Activated T-helper 2 cell treated with anti-CD3 and anti-CD28 coated beads, Interferon-gamma antibody, Interleukin-2, Interleukin-4, amounts not matched to agents 10 μg/mL and 5 μg/mL and 100 μg/mL, durations not matched to agents 14 hours and 24 hours and 36 hours (primary cell): Measurements from ENCODE around the gene KCNAB1. TPM values are rescaled to one million over a fixed set of nuclear protein-coding genes. Genes with fewer than 3 reads are reported as not detected.
"Not testable (repeated sequence)": the region's sequence is repeated elsewhere in the genome, so short reads cannot be mapped to it uniquely, and the experiment has no call there.

Experiments used
- DNase-seq: peaks from one replicate; pipeline ENCODE4 v3.0.0; 2021; ENCODE audit warnings: low spot score
- H3K27ac Mint-ChIP-seq: one replicate; pipeline ENCODE4 v1.8.0; 2021; ENCODE audit warnings: mixed read lengths
- H3K27me3 Mint-ChIP-seq: one replicate; pipeline ENCODE4 v1.8.0; 2021; ENCODE audit warnings: low read depth, mixed read lengths
- H3K36me3 Mint-ChIP-seq: one replicate; pipeline ENCODE4 v1.8.0; 2021; ENCODE audit warnings: low read depth, mixed read lengths
- H3K4me1 Mint-ChIP-seq: one replicate; pipeline ENCODE4 v1.8.0; 2021; ENCODE audit warnings: low read depth, mixed read lengths
- H3K4me3 Mint-ChIP-seq: one replicate; pipeline ENCODE4 v1.8.0; 2021; ENCODE audit warnings: low read depth, mild to moderate bottlenecking, moderate library complexity, mixed read lengths
- H3K9me3 Mint-ChIP-seq: one replicate; pipeline ENCODE4 v1.8.0; 2021; ENCODE audit warnings: mixed read lengths
- intact Hi-C: fragments of 100-400 bp; cut with micrococcal nuclease; formaldehyde crosslinking; loops from one replicate; pipeline ENCODE4 v1.15.1; 2023
- total RNA-seq: library from RNA; stranded (reverse); gene quantifications from 2 replicates; pipeline ENCODE4 v1.2.3, GENCODE V29; 2022

Gene KCNAB1
- total RNA-seq, 1 donor from 2014 or later = not detected

DNA sequence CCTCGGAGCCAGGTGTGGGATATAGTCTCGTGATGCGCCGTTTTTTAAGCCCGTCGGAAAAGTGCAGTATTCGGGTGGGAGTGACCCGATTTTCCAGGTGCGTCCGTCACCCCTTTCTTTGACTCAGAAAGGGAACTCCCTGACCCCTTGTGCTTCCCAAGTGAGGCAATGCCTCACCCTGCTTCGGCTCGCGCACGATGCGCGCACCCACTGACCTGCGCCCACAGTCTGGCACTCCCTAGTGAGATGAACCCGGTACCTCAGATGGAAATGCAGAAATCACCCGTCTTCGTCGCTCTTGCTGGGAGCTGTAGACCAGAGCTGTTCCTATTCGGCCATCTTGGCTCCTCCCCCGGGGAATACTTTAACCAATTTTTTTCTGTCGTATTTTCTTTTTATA, 164.3 kb downstream of the KCNAB1 start:
- not testable (repeated sequence) for H3K9me3 Mint-ChIP-seq

DNA sequence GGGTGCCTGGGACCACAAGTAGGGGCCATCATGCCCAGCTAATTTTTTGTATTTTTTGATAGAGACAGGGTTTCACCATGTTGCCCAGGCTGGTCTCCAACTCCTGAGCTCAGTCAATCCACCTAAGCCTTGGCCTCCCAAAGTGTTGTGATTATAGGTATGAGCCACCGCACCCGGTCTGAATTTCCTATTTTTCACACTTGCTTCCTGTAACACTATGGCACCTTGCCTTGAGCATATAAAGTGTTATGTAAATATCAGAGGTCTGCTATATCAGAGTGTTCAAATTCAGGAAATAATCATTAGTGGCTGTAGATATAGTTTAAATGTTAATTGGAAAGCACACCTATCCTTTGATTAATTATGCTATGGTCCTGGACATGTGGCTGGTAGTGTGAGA, 165.2 kb downstream of the KCNAB1 start:
- Mint-ChIP-seq H3K9me3 (no peaks in the 10 kb centered on the region), H3K4me3 (no peak overlapping the region), H3K27me3 (peaks cover 22% of the 10 kb centered on the region), H3K36me3 (no peaks in the 10 kb centered on the region), H3K4me1 (no peaks in the 10 kb centered on the region), H3K27ac (no peak overlapping the region)
- DNase-seq = no peak
- intact Hi-C loops = no loop called here

More for the DNA sequence above, 164.3 kb downstream of the KCNAB1 start:
- H3K36me3 Mint-ChIP-seq, H3K4me1 Mint-ChIP-seq, H3K4me3 Mint-ChIP-seq, intact Hi-C loops, H3K27ac Mint-ChIP-seq, DNase-seq: not testable (repeated sequence)
- peaks cover 12% of the 10 kb centered on the region for H3K27me3 Mint-ChIP-seq

DNA sequence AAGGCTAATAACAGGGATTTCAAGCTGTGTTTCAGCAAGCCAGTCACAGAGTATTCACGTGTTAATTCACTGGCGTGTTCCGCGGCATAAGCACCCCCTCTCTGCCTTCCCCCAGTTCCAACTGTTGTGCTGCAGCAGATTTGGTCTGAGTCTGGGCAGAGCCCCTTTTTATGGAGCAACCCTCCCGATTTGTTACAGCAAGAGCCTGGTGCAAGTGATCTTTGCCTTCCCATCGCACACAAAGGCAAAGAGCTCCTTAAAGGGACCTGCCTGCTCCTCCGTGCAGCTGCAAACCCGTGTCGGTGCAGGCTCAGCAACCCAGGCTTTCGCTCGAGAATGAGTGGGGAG, 170.5 kb downstream of the KCNAB1 start:
- H3K9me3 Mint-ChIP-seq = no peaks in the 10 kb centered on the region
- H3K4me3 Mint-ChIP-seq = no peak overlapping the region
- intact Hi-C loops = no loop called here
- peaks cover 2% of the 10 kb centered on the region for H3K4me1 Mint-ChIP-seq
- no peaks in the 10 kb centered on the region for H3K36me3 Mint-ChIP-seq
- H3K27me3 Mint-ChIP-seq = peaks cover 53% of the 10 kb centered on the region
- no peak for DNase-seq
- no peak overlapping the region for H3K27ac Mint-ChIP-seq

DNA sequence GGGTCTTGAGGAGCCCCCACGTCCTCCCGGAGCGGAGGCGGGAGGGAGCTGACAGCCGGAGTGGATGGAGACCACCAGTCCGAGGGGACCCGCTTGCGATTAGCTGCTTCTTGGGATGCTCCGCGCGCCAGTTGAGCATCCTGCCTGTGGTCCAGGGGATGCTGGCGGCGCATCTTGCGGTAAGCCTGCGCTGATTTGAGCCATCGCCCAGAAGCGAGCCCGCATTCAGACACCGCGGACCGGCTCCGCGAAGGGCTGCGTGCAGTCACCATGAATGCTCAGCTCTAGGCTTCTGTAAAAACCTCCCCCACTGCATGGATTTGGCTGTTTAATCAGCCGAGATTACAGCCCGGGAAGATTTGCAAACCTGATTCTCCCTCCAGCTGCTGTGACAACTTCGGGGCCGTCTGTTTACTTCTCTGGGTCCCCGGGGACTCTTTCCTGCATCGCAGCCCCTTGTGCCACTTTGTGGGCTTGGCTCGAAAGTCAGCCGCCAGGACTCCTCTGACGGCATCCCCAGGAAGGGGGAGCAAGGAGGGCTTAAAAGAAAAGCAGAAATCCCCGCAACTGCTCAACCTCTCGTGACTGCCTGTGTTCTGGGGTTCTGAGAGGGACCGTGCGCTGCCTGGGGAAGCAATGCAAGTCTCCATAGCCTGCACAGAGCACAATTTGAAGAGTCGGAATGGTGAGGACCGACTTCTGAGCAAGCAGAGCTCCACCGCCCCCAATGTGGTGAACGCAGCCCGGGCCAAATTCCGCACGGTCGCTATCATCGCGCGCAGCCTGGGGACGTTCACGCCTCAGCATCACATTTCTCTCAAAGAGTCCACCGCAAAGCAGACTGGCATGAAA, 171.1 kb downstream of the KCNAB1 start:
- intact Hi-C loops = no loop called here
- H3K9me3 Mint-ChIP-seq = no peaks in the 10 kb centered on the region
- peaks cover 53% of the 10 kb centered on the region for H3K27me3 Mint-ChIP-seq
- peaks cover 2% of the 10 kb centered on the region for H3K4me1 Mint-ChIP-seq
- no peak overlapping the region for H3K27ac Mint-ChIP-seq
- DNase-seq = no peak
- H3K4me3 Mint-ChIP-seq = no peak overlapping the region
- no peaks in the 10 kb centered on the region for H3K36me3 Mint-ChIP-seq

DNA sequence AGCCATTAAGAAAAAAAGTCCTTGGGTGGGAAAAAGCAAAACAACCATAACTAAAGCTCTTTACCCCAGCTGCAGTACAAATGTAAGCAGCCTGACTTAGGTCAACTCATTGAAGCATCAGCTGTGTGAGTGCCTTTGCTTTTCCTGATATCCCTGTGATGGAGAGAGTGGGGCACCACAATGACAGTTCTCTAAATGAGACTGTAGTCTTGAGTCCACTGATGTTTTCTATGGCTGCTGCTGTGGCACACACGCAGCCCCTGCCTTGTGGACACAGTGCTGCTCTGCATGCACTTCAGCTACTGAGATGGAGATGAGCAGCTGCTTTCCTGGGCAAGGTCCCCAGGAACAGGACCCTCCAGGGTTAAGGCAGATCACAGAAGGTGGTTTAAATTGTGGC, 173.2 kb downstream of the KCNAB1 start:
- no peak for DNase-seq
- H3K4me1 Mint-ChIP-seq = peaks cover 2% of the 10 kb centered on the region
- H3K27ac Mint-ChIP-seq = no peak overlapping the region
- H3K4me3 Mint-ChIP-seq = no peak overlapping the region
- H3K9me3 Mint-ChIP-seq = no peaks in the 10 kb centered on the region
- H3K36me3 Mint-ChIP-seq = no peaks in the 10 kb centered on the region
- intact Hi-C loops = no loop called here
- peaks cover 50% of the 10 kb centered on the region for H3K27me3 Mint-ChIP-seq

DNA sequence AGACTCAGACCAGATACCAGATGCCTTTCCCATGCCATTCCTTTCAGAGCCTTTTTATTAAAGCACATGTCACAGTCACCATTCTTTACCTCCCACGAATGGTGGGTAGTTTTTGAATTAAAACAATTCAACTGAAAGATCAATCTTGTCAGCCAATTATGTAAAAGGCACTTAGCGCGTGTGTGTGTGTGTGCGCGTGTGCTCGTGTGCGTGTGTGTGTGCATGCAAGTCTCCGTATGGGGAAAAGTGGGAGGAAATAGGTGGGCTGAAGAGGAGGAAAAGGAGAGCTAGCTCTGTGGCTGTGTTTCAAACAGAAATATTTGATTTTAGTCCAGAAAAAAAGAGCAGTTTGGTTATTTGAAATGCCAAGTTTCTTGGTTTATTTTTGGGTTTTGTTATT, 177.2 kb downstream of the KCNAB1 start:
- no peak overlapping the region for H3K27ac Mint-ChIP-seq
- intact Hi-C loops = no loop called here
- peaks cover 17% of the 10 kb centered on the region for H3K27me3 Mint-ChIP-seq
- H3K4me1 Mint-ChIP-seq = no peaks in the 10 kb centered on the region
- no peak overlapping the region for H3K4me3 Mint-ChIP-seq
- no peaks in the 10 kb centered on the region for H3K36me3 Mint-ChIP-seq
- DNase-seq = no peak
- H3K9me3 Mint-ChIP-seq = no peaks in the 10 kb centered on the region

DNA sequence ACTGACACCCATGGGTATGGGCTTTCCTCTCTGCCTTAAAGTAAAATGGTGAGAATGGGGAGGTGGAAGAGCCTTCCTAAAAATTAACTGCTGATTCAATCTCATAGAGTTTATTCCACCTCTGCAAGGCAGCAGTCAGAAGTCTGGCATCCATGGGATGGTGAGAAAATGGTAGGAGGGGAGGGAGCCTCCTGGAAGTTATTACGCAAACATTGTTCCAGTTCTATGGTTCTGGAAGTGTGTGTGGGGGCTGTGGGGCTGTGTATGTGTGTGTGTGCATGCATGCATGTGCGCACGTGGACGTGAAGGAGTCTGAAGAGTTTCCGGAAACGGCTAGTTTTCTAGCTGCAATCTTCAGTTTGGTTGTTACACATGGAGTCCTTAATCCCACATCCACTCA, 177.6 kb downstream of the KCNAB1 start:
- Mint-ChIP-seq H3K27ac (no peak overlapping the region), H3K9me3 (no peaks in the 10 kb centered on the region), H3K4me1 (no peaks in the 10 kb centered on the region), H3K36me3 (no peaks in the 10 kb centered on the region), H3K4me3 (no peak overlapping the region), H3K27me3 (peaks cover 16% of the 10 kb centered on the region)
- intact Hi-C loops = no loop called here
- no peak for DNase-seq

DNA sequence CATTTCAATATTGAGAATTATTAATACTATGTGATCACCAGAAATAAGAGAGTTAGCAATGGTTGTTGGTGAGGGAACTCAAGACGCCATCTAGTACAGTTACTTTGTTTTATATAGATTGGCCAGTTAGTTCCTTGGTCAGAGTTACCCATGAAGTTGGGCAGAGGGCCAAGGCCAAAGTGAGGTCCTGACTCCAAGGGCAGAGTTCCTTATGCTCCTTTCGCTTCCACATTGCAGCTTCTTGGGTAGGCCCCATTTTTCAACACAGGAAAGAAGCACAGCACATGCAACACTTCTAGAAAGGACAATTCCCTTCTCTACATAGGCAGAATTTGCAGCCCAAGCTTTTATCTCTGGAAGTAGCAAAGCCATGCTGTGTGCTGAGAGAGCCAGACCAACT, 178.6 kb downstream of the KCNAB1 start:
- no peaks in the 10 kb centered on the region for H3K36me3 Mint-ChIP-seq
- intact Hi-C loops = no loop called here
- no peaks in the 10 kb centered on the region for H3K4me1 Mint-ChIP-seq
- DNase-seq = no peak
- peaks cover 10% of the 10 kb centered on the region for H3K27me3 Mint-ChIP-seq
- no peak overlapping the region for H3K4me3 Mint-ChIP-seq
- no peaks in the 10 kb centered on the region for H3K9me3 Mint-ChIP-seq
- no peak overlapping the region for H3K27ac Mint-ChIP-seq

DNA sequence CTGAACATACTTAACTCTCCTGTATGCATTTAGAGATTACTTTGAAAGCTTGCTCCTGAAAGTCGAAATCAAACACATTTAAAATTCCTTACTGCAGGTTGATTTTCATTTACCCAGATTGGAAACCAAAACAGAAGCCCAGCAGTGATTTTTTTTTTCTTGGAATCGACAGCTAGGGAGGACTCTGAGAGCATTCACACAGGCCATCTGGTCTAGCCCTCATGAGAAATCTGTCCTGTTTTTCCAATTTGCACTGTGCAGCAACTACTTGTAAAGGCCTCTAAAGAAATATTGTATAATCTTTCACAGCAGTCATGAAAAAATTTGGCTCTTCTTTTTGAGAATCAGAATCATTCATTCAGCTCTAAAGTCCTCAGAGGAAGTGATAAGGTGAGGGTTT, 179.2 kb downstream of the KCNAB1 start:
- Mint-ChIP-seq H3K4me3 (no peak overlapping the region), H3K9me3 (no peaks in the 10 kb centered on the region), H3K4me1 (no peaks in the 10 kb centered on the region), H3K27me3 (peaks cover 7% of the 10 kb centered on the region), H3K36me3 (no peaks in the 10 kb centered on the region), H3K27ac (no peak overlapping the region)
- intact Hi-C loops = no loop called here
- DNase-seq = no peak

DNA sequence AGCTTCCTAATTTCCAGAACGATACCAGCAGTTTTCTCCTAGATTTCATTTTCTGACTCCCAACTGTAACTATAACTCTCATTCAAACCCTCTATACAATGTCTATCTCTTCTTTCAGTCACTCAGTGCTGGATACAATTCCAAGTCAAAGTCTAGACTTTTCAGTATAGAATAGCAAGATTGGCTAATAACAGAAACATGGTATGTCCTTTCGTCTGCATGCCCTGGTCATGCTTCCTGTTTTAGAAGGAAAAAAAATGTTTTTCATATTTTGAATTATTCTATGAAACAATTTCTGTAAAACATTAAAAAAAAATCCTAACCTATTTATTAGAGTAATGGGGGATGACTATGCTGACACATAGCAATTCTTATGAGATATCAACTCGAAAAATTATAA, 180.0 kb downstream of the KCNAB1 start:
- no peak for DNase-seq
- H3K4me3 Mint-ChIP-seq = no peak overlapping the region
- no peaks in the 10 kb centered on the region for H3K36me3 Mint-ChIP-seq
- peaks cover 7% of the 10 kb centered on the region for H3K27me3 Mint-ChIP-seq
- H3K27ac Mint-ChIP-seq = no peak overlapping the region
- no peaks in the 10 kb centered on the region for H3K9me3 Mint-ChIP-seq
- H3K4me1 Mint-ChIP-seq = no peaks in the 10 kb centered on the region
- intact Hi-C loops = no loop called here

DNA sequence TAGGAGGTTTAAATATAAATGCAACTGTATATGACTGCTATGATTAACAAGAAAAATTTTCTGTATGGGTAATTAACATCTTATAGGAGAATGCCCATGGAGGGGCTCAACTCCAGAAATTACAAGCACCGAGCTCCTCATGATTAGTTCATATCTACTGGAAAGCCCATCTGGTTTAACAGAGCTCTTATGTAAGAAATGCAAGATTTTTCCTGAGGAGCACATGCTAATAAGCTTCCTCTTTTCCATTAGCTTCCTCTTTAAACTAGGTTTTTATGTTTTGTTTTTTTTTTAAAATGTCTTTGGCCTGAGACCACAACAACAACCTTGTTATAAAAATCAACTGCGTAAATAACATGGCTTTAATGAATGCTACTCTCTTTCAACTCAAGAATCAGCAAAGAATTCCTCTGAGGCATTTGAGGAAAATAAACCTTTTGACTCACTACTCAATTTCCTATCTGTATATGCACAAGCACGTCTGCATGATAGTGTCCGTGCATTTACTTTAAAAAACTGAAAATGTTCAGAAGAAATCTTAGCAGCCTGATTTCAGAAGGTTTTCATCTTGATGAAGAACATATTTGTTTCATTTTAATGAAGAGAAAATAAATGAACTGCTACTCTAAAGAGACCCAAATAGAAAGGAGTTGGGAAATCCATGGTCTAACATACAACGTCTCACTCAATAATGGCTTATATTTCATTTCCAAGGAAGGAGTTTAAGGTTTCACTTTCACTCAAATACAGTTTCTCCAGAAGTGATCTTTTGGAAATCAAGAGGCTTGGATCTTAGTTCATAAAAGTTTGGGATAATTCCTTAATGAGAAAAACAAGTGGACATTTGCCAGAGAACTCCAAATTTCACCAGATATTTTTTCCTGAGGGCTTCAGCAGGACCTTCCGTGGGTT, 180.8 kb downstream of the KCNAB1 start:
- Mint-ChIP-seq H3K9me3 (no peaks in the 10 kb centered on the region), H3K4me1 (no peaks in the 10 kb centered on the region), H3K27me3 (peaks cover 7% of the 10 kb centered on the region), H3K4me3 (no peak overlapping the region), H3K27ac (no peak overlapping the region), H3K36me3 (no peaks in the 10 kb centered on the region)
- no peak for DNase-seq
- intact Hi-C loops = no loop called here

DNA sequence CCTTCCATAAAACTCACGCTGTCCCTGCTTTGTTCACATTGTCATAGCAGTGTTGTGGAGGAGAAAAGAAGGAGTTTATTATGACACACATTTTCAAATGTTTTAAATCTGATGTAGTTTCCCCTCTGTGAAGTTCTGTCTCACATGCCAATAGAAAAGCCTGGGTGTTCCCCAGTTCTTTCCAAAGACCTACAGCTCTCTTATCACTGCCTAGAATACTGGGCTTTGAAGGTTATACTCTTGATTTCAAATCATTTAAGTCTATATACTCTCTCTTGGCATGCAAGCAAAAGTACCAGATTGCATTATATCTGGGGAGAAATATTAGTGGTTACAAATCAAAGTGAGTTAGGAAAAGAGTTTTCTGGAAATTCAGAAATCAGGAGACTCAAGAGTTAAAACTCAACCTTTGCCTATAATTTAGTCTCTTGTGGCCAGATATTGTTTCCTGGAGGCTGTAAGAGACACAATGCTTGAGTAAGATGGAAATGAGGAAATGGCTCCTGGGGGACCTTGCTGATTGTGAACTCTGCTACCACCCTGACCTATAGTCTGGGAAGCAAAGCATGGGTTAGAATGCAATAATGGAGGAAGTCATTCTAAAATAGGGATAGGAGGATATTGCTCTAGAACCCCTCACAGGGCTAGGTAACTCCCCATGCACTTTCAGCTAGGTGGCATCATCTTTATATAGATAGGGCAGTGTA, 182.8 kb downstream of the KCNAB1 start:
- intact Hi-C loops = no loop called here
- Mint-ChIP-seq H3K9me3 (no peaks in the 10 kb centered on the region), H3K27me3 (peaks cover 8% of the 10 kb centered on the region), H3K36me3 (no peaks in the 10 kb centered on the region), H3K4me1 (no peaks in the 10 kb centered on the region), H3K27ac (no peak overlapping the region), H3K4me3 (no peak overlapping the region)
- DNase-seq = no peak

DNA sequence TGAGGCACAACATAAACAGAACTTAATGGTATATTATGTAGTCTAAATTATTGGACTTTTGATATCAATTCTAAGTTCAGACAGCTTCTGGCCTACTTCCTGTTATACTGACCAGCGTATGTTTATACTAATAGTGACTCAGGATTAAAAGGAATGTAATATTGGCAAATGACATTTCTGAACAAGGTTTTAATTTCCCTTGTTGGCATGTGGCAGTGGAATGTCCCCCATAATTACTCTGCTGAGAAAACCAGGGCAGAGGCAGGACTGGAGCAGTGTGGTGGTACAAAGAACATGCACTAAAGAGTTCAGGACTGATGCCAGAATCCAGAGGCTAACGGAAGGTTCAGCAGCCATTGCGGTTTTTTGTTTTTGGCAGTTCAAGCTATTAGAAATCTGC, 184.0 kb downstream of the KCNAB1 start:
- intact Hi-C loops = no loop called here

More for the DNA sequence above, 184.0 kb downstream of the KCNAB1 start:
- Mint-ChIP-seq H3K4me3 (no peak overlapping the region), H3K36me3 (no peaks in the 10 kb centered on the region), H3K27ac (no peak overlapping the region), H3K9me3 (no peaks in the 10 kb centered on the region), H3K4me1 (no peaks in the 10 kb centered on the region), H3K27me3 (peaks cover 10% of the 10 kb centered on the region)
- no peak for DNase-seq
